Measurements from ENCODE around the gene NLRP11.
A peak's percentile ranks its signal among the peaks of the same experiment; 100 is the strongest.

The NLRP11 gene

DNA sequence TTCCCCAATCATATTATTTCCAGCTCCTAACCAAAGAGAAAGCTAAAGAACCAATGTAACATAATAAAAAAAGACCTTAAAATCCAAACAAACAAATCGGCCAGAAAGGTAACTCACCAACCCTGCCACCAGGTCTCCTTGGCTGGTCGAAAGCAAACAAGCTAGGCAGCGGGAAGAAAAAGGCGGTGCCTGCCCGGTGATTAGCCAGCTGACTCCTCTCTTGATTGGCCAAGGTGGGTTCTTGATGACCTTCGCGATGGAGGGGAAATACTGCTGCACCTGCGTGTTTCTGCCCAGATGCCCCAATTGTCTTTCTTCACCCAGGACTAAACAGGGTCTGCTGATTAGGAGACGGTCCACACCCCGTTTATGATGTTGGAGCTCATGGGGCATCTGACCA is at the start of gene NLRP11:
Gene NLRP11 (minus strand): TSS at position 154 of the 400 bp plus-strand sequence. CDS start 13,825 bp downstream, outside the sequence.
- DNase-seq: no peak

DNA sequence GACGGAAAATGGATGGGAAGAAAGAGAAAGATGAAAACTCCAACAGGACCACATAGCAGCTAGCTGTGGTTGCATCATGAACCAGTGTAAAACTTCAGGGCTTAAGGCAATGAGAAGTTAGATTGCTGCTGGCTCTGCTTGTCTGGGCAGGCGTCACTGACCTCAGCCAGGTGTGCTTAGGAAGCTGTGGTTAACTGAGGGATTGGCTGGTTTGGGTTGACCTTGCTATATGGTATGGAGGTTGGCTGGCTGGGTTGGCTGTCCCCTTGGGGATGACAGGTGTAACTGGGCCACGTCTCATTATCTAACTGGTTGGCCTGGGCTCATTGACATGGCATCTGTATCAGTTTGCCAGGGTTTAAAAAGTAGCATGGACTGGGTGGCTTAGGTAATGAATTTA is 45.4 kb upstream of the NLRP11 start:
- DNase-seq: no peak

DNA sequence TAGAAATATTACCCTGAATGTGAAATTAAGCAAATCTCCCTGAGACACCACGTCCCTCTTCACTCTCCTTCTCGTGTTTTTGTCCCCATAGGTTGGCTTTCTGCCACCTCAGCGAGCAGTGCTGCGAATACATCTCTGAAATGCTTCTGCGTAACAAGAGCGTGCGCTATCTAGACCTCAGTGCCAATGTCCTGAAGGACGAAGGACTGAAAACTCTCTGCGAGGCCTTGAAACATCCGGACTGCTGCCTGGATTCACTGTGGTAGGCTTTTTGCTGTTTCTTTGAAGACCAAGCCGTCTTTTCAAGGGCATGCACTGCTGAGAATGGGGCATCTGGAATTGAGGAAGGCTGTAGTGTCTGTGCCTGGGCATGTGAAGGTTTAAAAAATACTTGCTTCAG is 38.9 kb upstream of the NLRP11 start:
- no peak for DNase-seq

DNA sequence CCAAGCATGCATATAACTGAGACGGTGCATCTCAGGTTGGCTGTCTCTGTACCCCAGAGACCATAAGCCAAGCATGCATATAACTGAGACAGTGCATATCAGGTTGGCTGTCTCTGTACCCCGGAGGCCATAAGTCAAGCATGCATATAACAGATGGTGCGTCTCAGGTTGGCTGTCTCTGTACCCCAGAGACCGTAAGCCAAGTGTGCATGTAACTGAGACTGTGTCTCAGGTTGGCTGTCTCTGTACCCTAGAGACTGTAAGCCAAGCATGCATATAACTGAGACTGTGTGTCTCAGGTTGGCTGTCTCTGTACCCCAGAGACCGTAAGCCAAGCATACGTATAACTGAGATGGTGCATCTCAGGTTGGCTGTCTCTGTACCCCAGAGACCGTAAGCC is 35.3 kb upstream of the NLRP11 start:
- no peak for DNase-seq

DNA sequence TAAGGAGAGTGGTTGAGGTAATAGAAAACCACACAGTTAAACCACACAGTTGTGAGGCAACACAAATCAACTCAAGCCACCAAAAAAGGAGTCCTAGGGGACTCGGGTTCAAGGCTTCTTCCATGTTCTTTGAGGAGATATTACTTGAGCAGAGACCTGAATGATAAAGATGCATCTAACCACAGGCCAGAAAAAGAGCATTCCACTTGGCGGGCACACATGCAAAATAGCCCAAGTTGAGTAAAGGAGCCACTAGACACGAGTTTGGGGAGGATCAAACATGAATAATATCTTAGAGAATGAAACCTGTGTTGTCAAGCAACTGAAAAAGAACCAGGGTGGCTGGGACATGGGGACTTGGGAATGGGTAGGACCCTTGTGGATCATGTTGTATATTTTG is 34.7 kb upstream of the NLRP11 start:
- DNase-seq: no peak

DNA sequence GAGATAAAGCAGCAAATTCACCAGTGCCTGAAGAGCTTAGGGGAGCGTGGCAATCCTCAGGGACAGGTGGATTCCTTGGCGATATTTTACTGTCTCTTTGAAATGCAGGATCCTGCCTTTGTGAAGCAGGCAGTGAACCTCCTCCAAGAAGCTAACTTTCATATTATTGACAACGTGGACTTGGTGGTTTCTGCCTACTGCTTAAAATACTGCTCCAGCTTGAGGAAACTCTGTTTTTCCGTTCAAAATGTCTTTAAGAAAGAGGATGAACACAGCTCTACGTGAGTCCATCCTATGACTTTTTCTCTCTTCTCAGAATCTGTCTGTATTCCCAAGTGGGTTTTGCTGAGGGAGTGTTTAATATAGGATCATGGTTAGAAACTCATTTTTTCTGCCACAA is 27.2 kb upstream of the NLRP11 start:
- DNase-seq: no peak

DNA sequence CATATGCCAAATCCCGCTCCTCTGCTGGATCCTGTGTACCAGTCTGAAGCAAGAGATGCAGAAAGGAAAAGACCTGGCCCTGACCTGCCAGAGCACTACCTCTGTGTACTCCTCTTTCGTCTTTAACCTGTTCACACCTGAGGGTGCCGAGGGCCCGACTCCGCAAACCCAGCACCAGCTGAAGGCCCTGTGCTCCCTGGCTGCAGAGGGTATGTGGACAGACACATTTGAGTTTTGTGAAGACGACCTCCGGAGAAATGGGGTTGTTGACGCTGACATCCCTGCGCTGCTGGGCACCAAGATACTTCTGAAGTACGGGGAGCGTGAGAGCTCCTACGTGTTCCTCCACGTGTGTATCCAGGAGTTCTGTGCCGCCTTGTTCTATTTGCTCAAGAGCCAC is 26.6 kb upstream of the NLRP11 start:
- no peak for DNase-seq

DNA sequence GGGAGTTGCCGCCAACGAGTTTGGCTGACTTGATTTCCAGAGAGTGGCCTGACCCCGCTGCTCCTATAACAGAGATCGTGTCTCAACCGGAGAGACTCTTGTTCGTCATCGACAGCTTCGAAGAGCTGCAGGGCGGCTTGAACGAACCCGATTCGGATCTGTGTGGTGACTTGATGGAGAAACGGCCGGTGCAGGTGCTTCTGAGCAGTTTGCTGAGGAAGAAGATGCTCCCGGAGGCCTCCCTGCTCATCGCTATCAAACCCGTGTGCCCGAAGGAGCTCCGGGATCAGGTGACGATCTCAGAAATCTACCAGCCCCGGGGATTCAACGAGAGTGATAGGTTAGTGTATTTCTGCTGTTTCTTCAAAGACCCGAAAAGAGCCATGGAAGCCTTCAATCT is 26.2 kb upstream of the NLRP11 start:
- no peak for DNase-seq

DNA sequence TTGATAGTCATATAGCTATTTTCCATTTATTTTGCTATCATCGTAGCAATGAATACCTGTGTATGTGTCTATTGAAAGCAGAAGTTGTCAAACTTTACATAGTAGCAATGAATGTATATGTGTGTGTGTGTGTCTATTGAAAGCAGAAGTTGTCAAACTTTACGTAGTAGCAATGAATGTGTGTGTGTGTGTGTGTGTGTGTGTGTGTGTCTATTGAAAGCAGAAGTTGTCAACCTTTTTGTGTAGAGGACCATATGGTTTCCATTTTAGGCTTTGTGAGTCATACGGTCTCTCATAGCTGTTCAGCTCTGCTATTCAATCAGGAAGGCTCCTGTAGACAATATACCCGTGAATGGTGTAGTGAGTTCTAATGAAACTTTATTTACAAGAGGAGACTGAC is 25.4 kb upstream of the NLRP11 start:
- no peak for DNase-seq

DNA sequence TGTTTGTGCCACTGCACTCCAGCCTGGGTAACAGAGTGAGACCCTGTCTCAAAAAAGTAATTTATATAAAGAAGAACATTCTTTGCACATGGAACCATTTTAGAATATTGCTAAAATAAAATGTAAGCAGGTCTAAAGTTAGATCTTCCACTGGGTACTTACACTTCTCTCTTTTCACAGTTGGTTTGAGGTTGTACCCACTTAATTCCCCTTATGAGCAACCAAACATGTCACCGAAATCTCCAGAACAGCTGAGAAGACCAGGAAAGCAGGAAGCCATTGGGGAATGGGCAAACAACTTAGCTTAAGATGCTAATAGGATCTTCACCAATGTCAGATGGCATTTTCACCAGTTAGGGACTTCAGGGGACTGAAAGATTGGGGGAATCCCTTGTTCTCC is 23.4 kb upstream of the NLRP11 start:
- no peak for DNase-seq

DNA sequence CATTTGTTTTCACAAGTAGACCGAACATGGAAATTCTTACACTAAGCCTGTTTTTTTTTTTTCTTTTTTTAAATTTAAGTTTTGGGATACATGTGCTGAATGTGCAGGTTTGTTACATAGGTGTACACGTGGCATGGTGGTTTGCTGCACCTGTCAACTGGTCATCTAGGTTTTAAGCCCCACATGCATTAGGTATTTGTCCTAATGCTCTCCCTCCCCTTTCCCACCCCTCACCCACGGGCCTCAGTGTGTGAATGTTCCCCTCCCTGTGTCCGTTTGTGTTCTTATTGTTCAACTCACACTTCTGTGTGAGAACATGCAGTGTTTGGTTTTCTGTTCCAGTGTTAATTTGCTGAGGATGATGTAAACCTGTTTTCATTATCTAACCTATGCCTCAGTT is 7.1 kb upstream of the NLRP11 start:
- DNase-seq: no peak

DNA sequence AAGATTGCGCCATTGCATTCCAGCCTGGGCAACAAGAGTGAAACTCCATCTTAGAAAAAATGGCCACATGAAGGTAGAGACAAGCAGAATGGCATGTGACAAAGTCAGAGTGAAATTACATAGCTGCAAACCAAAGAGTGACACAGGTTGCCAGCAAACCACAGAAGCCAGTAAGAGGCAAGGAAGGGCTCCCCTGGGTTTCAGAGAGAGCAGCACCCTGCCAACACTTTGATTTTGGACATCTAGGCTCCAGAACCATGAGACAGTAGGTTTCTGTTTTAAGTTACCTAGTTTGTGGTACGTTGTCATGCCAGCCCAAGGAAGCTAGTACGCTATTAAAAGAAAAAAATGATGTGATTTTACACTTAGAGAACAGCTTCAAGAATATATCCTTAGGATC is 6.5 kb upstream of the NLRP11 start:
- no peak for DNase-seq

DNA sequence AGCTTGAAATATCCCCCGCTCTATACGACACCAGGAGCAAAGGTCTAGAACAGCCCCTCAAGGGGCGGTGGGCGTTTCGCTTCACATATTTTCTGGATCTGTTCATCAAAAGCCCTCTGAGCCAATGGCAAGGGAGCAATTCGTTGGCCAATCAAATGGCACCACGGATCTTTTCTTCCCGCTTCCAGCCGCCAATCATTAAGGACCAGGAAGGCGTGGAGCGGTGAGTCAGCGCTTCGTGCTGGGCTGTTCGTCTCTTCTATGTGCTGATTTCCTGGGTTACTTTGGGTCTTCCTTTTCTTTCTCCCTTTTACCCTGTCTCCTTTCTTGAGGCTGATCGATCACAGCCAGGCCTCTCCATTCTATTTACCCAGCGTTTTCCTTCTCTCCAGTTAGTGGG is 4.5 kb upstream of the NLRP11 start, which contains the start of gene NLRP4:
Gene NLRP4 (plus strand): TSS at position 201 of the 400 bp plus-strand sequence. CDS start 15,541 bp downstream, outside the sequence.
- no peak for DNase-seq

DNA sequence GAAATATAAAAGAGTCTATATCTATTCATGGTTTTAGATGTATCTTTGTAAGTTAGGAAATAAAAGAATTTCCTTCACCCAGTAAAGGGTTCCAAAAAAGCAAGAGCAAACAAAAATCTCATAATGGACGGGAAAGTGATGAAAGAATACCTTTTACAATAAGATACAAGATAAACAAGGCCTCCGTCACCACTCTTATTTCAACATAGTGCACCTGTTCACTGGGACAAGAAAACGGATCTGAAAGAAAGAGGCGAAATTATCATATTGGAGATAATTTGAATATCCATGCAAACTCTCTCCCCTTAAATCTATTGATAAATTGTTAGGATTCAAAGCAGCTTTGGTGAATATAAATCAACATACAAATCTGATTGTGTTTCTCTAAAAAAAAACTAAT is 877 bp upstream of the NLRP11 start:
- no peak for DNase-seq

DNA sequence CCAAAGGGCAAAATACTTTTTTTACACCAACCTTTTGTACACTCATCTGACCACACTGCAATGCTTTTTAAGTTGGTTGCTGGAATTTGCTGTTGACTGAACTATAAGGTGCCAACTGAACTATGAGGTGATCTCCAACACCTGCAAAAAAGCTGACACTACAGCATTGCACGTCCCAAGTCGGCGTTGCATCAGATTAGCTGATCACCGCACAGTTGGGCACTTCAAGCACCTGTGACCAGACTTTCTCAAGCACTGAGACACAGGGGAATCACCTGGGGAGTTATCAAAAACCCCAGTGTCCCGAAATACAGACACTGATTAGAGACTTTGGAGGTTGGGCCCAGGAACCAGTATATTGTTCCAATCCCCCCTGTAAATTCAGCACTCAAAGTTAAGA is 1.1 kb downstream of the NLRP11 start:
- no peak for DNase-seq

DNA sequence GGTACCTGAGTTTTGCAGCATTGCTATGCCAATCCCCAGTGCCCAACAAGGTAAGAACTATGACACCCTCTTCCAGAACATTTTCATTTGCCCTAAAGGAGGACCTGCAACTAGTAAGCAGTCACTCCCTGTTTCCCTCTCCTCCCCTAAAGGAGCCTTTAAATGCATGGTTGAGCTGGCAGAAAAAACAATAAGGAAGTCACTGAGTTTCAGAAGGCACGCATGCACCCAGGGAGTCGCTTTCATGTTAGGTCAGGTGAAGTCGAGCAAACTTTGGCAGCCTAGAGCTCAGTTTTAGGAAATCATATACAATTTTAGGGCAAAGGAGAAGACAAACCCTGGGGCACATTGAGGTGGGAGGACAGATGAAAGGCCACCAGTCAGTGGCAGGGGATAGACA is 11.8 kb downstream of the NLRP11 start:
- DNase-seq: no peak

DNA sequence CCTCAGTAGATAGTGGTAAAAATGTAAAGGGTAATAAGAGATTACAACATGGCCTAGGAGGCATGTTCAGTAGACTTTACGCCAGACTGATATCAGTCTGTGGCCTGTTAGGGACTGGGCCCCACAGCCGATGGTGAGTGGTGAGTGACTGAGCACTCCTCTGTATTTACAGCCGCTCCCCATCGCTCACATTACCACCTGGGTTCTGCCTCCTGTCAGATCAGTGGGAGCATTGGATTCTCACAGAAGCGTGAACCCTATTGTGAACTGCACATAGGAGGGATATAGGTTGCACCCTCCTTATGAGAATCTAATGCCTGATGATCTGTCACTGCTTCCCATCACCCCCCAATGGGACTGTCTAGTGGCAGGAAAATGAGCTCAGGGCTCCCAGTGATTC is 17.9 kb downstream of the NLRP11 start:
- no peak for DNase-seq

DNA sequence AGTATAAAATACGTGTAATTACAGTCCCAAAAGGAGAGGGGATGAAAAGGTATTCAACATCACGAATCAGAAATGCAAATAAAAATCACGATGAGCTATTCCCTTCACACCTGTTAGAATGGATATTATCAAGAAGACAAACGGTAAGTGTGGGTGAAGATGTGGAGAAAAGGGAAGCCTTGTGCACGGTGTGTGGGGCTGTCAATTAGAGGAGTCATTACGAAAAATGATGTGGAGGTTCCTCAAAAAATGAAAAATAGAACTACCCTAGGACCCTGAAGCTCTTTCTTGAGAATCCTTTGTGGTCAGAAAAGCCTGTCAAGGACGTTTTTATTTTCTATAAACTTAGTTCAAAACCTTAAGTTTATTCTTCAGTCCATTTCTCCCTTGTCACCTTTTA is 19.4 kb downstream of the NLRP11 start:
- DNase-seq: no peak

DNA sequence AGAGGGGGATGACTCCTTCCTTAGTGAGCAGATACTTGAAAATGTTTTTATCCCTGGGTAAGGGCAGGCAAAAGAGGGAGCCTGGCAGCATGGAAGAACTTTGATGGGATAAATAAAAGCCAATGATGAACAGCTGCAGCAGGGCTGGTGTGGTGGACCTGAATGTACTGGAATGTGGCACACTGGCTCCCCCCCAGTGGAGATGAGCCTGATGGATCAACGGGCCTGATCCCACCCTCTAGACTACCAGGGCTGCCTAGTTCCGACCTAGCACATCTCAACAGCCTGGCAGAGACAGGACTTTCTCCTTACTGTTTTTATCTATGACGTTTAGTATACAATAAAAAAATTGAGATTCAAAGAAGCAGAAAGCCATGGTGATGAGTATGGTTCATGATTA is 20.5 kb downstream of the NLRP11 start:
- no peak for DNase-seq

DNA sequence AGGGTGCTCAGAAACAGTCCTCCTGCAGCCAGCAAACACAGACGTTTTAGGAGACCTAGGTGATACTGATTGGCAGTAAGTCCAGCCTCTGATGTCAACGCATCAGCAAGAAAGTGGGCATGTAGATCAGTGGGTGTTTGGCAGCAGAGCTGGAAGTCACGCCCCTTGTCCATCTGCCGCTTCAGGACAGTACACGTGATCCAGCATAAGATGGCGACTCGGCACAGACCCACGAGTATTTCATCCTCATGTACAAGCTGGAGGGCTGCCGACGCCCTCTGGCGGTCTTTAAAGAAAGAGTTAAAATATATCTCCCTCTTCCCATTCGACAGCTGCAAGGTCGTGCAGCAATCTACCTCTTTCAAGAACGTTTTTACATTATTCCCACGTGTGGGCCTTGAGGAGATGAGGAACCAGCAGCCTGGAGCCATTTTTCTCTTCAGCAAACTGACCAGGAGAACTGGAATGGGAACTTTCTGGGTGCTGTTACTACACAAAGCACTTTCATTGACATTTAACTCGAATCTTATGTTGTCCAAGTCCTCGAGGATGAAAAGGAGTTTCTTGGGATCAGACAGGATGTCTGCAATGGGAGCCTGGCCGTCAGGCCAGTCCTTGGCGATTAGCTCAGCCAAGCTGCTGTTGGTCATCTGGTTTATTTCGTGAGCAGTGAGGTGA is 22.3 kb downstream of the NLRP11 start:
- DNase-seq: peak in 1 of 2 experiments; percentile 12

DNA sequence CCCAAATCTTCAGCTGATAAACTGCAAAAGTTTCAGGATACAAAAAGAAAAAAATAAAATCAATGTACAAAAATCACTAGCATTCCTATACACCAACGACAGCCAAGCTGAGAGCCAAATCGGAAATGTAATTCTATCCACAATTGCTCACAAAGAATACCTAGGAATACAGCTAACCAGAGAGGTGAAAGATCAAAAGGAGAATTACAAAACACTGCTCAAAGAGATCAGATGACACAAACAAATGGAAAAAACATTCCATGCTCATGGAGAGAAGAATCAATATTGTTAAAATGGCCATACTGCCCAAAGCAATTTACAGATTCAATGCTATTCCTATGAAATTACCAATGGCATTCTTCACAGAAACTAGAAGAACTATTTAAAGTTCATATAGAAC is 29.5 kb downstream of the NLRP11 start:
- DNase-seq: no peak

DNA sequence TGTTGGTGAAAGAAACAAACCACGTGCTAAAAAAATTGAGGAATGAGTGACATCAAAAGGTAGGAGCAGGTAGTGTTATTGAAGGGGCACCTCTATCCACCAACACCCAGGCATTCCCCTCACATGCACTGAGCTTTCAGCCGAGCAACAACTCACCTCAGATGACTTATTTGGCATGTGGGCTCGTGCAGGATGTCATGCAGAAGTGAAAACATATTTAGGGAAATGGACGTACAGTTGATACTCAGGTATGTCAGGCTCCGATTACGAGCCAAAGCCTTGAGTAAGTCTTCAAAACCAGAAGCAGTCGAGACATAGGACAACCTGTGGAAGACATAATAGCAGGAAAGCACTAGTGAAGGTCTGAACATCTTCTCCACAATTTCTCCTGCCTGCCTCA is 30.4 kb downstream of the NLRP11 start:
- no peak for DNase-seq

DNA sequence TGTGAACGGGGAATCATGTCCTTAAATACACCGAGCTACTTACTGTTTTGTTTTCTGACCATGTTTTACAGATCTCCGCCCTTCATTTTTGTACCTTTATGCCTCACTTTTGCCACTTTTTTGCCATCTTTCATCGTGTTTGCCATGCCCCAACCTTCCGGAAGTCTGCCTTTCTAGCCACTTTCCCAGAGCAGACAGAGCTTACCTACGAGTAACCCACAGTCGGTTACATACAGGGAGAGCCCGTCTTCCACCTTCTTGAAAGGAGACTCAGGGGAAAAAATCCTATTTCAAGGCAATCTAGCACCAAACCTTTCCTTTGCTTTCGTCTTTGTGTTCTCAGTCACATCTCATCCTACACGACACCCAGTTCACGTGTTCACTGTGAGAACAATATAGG is 36.8 kb downstream of the NLRP11 start:
- no peak for DNase-seq

DNA sequence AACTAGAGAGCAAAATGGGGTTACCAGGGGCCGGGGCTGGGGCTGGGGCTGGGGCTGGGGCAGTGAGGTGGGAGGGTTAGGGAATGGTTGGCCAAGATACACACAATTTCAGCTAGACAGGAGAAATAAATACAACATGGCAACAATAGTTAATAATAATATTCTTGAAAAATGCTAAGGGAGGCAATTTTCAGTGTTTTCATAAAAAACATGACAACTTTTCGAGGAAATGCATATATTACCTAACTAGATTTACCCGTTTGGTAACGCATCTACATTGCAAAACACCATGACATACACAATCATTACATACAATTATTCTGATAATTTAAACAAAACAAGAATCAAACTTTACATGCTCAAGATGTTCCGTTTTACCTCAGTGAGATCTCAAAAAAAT is 50.7 kb downstream of the NLRP11 start:
- no peak for DNase-seq

DNA sequence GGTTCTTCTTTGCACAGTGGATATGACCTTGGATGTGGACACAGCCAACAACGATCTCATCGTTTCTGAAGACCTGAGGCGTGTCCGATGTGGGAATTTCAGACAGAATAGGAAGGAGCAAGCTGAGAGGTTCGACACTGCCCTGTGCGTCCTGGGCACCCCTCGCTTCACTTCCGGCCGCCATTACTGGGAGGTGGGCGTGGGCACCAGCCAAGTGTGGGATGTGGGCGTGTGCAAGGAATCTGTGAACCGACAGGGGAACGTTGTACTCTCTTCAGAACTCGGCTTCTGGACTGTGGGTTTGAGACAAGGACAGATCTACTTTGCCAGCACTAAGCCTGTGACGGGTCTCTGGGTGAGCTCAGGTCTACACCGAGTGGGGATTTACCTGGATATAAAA is 53.5 kb downstream of the NLRP11 start:
- DNase-seq: no peak

DNA sequence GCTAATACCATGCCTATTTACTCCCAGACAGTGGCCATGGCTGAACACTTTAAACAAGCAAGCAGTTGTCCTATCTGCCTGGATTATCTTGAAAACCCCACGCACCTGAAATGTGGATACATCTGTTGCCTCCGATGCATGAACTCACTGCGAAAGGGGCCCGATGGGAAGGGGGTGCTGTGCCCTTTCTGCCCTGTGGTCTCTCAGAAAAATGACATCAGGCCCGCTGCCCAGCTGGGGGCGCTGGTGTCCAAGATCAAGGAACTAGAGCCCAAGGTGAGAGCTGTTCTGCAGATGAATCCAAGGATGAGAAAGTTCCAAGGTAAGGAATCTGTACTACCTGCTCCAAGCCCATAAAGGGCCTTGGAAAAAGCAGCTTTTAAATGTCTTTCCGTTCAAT is 54.3 kb downstream of the NLRP11 start:
- DNase-seq: no peak

Data from activated CD4-positive, alpha-beta T cell treated with anti-CD3 and anti-CD28 coated beads, Interleukin-2, amount 50 U/mL, for 4 hours (primary cell).